Renal pelvis (tissue), 4 donors: ENCODE measurements around the gene AGT. TPM values are rescaled to one million over a fixed set of nuclear protein-coding genes. Genes with fewer than 3 reads are reported as not detected.
"Not testable (repeated sequence)": the region's sequence is repeated elsewhere in the genome, so short reads cannot be mapped to it uniquely, and the experiment has no call there.

Source experiments
- DNase-seq: peaks from one replicate; pipeline ENCODE4 v3.0.0-alpha.2; 2013
- polyA plus RNA-seq, 3 donors: library from polyadenylated mRNA; unstranded; fragments of 120-200 nt; gene quantifications; one replicate each; pipeline ENCODE4 v1.2.1, GENCODE V29; 2013; ENCODE audit not compliant: insufficient read length in 3 of 3

AGT gene
- polyA plus RNA-seq, 3 donors, result 38.9 to 54.8 (median 51.0) TPM

DNA sequence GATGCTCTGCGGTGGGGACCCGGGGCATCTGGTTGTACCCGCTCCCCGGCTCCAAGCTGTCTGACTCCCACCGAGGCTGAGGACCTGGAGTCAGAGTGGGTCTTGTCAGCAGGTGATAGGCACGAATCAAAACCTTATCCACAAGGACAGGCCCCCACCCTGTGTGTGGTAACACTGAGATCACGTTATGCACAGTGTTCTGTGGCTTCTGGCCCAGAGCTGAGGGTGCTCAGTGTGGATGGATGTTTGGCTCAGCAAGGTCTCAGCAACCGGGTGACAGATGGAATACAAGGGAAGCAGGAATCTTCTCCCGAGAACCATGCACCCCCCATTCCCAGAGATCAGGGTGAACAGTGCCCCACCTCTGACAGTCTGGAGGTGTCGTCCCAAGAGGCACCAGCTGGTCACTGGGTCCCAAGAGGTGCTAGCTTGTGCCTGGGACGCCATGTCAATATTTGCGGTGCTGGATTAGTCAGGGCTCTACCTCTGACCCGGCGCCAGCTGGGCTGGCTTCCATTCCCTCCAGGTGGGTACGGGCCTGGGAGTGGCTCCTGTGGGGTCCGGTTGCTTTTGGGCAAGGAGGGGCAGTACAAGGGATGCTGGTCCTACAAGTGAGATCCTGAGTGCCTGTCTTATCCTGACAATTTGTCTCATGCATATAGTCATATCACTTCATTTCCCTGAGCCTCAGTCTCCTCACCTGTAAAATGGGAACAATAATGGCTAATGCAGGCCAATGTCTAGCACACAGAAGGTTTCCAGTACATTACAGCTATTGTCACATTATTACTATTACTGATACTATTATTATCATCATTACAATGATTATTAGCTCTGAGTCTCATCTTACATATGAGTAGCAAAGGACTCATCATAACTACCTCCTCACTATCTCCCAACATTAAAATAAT is 34.2 kb upstream of the AGT start:
- DNase-seq, result no peak

DNA sequence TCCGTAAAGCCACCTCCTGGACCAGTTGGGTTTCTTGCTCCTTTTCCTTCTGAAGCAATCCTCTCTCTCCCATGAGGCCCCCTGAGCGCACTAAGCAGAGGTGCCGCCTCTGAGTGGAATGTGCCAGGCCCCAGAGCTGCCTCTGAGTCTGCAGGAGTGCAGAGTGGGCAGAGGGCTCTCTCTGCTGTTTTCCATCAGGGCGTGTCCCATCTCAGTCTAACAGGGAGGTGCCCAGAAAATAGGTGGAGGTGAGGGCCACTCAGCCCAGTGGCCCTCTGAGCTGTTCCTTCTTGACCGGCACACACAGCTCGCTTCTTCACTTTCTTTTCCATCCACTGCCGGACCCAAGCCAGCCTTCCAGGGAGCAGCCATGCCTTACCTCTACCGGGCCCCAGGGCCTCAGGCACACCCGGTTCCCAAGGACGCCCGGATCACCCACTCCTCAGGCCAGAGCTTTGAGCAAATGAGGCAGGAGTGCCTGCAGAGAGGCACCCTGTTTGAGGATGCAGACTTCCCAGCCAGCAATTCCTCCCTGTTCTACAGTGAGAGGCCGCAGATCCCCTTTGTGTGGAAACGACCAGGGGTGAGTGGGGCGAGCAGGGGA is 33.3 kb upstream of the AGT start, which contains the start of gene CAPN9:
Gene CAPN9, plus strand, starts transcription at position 262 of the 604 bp plus-strand sequence. Its CDS starts 109 bp downstream, at position 371.
- no peak for DNase-seq

DNA sequence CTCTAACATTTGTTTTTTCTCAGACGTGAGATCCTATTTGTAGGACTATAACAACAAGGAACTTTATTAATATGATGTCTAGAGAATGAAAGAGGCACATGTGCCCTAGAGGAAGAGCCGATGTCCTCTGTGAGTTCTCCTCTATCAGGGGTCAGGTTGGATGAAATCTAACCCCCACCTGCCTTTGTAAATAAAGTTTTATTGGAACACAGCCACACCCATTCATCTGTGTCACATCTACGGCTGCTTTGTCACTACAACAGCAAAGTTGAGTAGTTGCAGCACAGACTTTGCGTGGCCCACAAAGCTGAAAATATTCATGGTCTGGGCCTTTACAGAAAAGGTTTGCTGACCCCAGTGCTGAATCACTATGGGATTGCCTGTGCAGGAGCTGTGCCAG is 32.7 kb upstream of the AGT start:
- no peak for DNase-seq

DNA sequence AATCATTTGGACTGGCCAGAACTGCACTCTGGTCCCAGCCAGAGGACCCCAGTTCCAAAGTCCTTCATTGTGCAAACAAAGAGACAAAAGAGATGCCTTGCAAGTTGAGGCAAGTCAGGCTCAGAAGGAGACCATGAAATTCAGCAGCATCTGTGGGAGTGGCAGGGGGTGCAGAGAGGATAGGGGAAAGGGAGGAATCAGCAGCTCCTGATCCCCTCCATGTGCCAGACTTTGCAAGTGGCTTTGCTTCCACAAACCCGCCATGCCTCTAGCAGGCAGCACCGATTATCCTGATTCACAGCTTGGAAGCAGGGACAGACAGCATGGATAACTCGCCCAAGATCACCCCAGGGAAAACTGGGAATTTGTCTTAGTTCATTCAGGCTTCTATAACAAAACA is 31.1 kb upstream of the AGT start:
- DNase-seq, result no peak

DNA sequence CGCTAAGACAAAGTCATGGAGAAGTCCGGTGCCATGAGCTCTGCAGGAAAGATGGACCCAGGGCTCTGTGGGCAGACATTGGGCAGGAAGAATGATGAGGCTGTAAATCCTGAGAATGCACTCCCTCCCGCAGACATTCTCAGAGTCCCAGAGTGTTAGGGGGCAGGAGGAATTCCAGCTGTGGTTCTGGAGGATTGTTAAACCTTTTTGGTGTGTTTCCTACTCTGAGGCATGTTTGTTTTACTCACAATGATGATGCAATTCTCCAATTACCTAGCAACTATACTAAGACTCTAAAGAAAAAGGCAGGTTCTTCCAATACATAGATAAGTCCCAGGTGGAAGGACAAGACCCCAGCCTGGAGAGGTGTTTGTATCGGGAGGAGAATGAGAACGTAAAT is 30.5 kb upstream of the AGT start:
- no peak for DNase-seq

DNA sequence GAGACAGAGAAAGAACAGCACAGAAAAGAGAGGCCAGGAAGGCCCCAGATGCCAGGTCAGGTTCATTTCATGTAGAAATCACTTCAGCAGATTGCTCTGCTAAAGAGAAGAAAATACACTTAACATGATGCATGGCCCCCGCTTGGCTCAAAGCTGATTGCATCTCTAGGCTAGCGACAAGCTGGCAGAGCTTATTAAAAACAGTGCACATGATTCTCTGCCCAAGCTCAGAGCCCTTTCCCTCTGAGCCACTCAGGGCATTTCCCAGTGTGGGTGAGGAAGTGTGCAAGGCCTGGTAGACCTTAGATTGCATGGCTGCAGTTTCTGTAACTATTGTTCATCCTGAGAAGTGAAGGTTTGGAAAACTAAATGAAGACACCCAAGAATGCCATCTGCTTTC is 30.0 kb upstream of the AGT start:
- no peak for DNase-seq

DNA sequence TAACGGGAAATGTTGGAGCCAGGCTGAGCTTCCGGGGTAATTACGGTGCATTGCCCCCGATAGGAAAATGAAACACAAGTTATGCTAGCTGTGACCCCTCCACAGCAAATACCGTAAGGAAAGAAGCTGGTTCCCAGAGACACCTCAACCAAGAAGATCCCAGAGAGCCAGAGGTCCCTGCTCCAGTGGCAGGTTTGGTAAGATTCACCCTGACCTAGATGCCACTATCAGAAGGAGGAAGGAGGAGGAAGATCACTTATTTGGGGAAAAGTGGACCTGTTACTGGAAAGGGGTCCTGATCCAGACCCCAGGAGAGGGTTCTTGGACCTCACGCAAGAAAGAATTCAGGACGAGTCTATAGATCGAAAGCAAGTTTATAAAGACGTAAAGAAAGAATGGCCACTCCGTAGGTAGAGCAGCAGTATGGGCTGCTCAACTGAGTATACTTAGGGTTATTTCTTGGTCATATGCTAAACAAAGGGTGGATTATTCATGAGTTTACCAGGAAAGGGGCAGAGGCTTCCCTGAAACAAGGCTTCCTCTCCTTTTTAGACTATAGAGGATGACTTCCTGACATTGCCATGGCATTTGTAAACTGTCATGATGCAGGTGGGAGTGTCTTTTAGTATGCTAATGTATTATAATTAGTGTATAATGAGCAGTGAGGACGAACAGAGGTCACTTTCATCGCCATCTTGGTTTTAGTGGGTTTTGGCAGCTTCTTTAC is 25.8 kb upstream of the AGT start:
- no peak for DNase-seq

DNA sequence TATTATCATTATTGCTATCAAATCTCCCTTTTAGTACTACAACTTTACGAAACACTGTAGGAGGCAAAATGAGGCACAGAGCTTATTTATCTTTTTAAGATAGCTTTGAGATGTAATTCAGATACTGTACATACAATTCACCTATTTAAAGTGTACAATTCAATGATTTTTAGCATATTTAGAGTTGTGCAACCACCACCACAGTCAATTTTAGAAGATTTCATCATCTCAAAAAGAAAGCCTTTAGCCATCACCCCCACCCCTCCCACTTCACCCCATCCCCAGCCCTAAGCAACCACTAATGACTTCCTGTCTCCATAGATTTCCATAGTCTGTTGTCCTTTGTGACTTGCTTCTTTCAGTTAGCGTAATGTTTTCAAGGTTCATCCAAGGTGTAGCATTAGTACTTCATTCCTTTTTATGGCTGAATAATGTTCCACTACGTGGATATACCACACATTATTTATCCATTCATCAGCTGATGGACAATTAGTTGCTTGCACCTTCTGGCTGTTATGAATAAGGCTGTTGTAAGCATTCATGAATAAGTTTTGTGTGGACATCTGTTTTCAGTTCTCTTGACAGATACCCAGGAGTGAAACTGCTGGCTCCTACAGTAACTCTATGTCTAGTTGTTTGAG is 23.8 kb upstream of the AGT start:
- no peak for DNase-seq

DNA sequence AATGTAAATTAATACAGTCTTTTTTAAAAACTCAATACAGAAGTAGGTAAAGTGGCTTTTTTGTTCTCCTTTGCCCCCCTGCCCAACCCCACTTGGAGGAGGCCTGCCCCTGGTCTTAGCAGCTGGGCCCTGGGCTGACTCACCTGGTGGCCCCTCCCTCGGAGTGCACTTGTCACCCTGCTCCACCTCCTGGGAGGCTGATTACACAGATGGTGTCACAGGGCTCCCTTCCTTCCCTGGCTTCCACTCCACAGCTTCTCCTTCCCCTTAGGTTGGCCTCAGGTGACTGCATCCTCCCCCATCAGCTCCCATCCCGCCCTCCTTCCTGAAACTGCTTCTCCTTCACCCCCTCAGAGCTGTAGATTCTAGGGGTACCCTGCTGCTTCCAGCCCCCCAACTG is 21.5 kb upstream of the AGT start:
- DNase-seq, result no peak

DNA sequence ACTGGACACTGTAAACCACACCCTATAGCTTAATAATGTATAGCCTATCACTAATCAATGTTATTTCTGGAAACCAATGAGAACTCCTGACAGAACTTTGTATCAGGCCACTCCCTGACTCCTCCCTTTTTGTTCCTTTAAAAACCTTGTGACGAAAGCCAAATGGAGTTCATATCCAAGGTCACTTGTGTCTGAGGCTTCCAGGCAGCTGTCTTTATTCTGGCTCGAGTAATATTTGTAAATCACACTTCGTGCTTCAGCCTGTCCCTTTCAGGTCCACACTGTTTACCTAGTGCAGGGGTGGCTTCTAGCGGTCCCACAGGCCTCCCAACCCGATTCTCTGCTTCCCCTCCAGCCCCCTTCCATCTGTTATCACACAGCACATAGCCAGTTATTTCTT is 17.1 kb upstream of the AGT start:
- no peak for DNase-seq

DNA sequence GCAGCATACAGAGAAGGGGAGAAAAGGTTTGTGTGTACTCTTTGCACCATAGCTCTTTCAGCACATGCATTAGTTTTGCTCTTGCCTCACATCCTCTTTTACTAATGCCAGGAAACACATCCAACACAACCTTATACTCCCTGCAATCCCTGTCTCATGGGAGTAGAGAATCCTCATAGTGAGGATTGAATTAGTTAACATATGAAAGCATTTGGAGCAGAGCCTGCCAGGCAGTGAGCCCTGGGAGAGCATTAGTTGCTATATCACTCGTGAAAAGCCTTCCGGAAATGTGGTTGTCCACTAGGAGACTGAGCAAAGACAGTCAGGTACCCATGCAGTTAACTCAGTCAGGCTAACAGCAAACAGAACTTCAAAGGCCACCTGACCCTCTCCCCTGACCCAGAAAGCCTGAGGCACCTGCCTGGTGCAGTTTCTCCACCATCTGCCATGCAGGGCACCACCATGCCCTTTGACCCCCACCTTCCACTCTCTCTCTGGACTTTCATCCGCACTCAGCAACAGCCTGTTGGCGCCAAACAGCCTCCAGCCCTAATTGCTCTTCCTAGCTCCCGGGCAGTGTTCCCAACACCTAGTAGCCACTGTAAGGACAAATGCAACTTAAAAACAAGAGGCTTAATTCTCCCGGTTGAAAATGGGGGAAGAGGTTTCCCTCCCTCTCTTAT is 14.9 kb upstream of the AGT start:
- DNase-seq, result no peak

DNA sequence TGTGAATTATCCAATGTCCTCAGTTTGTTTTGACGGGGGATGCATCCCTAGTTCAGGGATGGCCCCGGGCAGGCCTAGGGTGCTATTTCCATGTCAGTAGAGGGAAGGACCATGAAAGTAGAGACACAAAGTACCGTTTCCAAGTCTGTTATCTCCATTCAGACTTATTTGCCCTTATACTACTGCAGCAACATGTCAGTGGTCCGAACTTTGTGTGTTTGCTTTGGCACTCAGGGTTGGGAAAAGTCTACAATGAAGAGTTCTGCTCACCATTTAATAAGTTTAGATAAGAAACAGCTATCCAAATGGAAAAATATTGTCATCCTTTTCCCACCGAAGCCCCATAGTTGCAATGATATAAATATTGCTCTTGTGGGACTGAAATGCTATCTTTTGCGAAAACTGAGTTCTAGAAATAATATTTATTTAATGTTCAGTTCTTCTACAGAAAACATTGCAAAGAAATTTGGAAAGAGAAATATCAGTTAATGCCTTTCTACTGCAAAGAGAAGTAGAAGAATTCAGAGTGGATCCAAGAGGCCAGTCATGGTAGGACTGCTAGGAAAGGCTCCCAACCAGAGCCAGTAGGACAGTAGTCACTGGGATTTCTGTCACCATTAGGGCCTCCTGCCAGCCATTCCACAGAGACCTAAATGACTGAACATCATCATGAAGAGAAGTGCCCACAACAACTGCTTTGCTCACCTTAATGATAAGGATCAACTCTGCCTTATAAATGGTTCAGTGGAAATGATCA is 11.5 kb upstream of the AGT start:
- no peak for DNase-seq

DNA sequence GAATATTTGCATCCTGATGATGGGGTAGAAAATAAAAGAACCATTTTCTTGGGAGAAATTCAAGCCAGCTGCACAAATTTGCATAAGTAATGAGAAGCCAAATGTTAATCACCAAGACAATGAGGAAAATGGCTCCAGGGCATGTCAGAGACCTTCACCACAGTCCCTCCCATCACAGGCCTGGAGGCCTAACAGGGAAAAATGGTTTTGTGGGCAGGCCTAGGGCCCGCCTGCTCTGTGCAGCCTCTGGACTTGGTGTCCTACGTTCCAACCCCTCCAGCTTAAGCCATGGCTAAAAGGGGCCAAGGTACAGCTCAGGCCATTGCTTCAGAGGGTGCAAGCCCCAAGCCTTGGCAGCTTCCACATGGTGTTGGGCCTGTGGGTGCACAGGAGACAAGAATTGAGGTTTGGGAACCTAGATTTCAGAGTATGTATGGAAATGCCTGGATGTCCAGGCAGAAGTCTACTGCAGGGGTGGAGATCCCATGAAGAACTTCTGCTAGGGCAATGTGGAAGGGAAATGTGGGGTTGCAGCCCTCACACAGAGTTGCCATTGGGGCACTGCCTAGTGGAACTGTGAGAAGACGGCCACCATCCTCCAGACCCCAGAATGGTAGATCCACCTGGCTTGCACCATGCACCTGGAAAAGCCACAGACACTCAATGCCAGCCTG is 8.1 kb upstream of the AGT start:
- not testable (repeated sequence) for DNase-seq

DNA sequence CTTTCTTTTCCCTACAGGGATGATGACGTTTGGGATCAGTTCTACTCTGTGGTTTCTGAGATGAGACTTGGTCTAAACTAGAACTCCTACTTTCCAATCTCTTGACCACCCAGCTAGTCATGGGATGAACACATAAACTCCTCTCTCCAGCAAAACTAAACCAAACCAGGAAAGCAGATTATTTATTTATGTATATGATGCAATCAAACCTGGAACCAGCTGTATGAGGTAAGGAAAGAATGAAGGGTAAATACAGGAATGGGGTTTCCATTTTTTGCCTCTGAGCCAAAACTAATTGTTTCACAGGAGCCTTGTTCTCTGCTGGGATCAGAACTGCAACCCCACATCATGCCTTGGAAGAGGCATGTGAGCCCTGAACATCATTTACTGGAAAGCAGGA is 3.3 kb upstream of the AGT start:
- no peak for DNase-seq

DNA sequence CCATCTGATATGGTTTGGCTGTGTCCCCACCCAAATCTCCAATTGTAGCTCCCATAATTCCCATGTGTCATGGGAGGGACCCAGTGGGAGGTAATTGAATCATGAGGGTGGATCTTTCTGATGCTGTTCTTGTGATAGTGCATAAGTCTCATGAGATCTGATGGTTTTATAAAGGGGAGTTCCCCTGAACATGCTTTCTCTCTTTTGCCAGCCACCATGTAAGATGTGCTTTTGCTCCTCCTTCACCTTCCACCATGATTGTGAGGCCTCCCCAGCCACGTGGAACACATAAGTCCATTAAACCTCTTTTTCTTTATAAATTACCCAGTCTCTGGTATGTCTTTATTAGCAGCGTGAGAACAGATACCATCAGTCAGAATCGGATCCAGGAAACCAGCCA is 2.5 kb upstream of the AGT start:
- DNase-seq, result not testable (repeated sequence)

DNA sequence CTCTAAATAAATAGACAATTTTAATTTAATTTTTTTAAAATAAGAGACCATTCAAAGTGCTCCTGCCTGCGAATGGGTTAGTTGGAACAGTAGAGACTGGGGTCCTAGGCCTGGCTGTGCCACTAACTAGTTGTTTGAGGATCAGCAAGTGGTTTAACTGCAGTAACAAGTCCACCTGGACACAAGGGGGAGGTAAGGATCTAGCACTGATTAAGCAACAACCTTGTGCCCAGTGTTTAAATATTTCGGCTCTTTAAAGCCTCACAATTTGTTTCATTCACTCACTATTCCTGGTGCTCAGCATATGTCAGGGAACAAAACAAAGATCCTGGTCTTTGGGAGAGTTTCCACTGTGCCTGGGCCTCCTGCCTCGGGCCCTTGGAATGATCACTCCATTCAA is 1.6 kb upstream of the AGT start:
- DNase-seq, result no peak

DNA sequence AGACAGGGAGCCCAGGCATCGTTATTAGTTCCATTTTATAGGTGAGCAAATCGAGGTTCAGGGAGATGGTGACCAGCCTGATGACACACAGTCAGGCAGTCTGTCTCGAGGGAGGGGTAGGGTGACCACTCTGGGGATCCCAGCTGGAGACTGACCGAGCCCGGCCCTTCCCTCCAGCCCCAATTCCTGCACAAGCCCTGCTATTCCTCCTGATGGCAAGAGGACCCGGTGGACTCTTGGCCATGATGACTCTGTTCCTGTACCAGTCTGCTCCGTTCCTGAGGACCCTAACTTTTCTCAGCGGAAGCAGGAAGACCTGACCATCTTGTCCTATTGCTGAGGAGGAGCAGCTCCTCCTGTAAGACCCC is 391 bp downstream of the AGT start:
- no peak for DNase-seq

DNA sequence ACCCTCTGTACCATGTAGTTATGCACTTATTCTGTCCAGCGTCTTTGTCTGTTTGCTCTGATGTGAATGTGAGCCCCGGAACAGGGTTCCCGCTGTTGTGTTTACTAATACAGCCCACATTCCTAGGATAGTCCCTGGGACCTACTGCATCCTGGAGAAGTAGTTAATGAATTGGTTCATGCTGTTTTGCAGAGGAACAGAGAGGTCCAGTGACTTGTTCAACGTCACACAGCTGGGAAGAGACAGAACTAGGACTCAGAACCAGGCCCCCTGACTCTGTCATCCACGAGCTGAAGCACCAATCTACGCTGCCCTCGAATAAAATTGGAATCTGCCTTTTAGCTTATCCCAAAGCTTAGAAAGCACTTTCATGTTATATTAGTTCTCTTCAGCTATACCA is 784 bp downstream of the AGT start:
- no peak for DNase-seq

DNA sequence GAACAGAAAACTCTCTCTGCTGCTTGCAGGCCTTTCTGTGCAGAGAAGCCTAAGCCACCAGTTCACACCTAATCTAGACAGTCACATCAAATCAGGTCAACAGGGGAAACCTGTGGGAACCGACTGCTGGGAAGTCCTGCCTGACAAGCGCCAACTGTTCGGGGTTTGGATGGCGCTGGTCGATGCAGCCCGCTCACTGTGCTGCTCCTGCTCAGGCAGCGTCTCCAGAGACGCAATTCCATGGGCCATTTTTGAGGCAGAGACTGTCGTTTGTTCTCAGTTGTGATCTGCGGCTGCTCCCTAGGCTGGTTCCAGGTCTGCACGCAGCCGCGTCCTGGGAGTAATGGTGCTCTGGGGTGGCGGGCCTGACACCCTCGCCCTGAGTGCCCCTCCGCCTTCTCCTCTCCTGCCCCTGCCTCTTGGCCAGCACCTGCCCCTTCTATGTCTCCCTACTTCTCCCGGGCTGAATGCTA is 1.4 kb downstream of the AGT start:
- DNase-seq, result no peak

DNA sequence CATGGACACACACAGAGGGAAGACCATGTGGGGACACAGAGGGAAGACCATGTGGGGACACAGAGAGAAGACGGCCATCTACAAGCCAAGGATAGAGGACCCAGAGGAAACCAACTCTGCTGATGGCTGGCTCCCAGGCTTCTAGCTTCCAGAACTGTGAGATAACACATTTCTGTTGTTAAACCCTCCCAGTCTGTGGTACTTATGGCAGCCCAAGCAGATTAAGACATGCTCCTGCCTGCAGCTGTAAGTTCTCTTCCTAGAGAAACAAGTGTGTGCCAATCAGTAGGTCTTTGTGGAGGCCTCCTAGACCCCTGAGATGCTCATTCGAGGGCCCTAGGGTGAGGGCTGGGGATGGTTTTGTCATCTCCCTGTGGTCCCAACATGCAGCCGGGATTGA is 2.7 kb downstream of the AGT start:
- no peak for DNase-seq
